NCI-H748 treated with DMSO at 0.1 percent for 48 hours (cell line): ENCODE data around the gene ADAM17.
"Not testable (repeated sequence)": the region's sequence is repeated elsewhere in the genome, so short reads cannot be mapped to it uniquely, and the experiment has no call there.

Source experiments
- DNase-seq: peaks from one replicate; lab custom pipeline; 2025; lab: John Stamatoyannopoulos, UW

Gene ADAM17

GRCh38 chr2:9519250-9519649, 36.4 kb downstream of the ADAM17 start:
- no peak for DNase-seq

- DNase-seq = no peak
Measured at GRCh38 chr2:9518780-9519179, 36.9 kb downstream of the ADAM17 start.

- no peak for DNase-seq
Measured at GRCh38 chr2:9518163-9518562, 37.5 kb downstream of the ADAM17 start.

DNA sequence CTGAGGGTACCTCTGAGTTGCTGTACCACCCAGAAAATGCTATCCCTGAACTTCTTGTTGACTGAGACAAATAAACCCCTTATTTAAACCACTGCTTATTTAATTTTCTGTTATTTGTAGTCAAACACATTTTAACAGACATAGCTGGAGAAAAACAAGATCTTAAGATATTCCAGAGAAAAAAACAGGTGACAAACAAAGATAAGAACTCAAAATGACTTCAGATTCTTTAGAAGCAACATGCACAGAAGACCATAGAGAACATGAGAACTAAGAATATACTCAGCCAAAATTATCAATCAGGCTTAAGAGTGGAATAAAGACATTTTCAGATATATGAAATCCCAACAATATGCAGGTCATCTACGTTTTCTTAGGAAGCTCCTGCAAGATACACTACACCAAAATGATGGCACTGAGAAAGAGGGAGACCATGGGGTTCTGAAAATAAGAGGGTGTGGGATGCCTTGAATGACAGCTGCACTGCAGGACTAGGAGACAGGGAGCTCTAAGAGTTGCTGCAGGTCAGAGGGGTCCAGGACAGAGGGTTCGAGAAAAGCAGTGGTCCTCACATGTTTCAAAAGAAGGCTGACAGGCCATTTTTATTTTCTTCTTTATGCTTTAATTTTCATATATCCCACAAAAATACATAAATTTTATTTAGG, 38.4 kb downstream of the ADAM17 start:
- no peak for DNase-seq

DNA sequence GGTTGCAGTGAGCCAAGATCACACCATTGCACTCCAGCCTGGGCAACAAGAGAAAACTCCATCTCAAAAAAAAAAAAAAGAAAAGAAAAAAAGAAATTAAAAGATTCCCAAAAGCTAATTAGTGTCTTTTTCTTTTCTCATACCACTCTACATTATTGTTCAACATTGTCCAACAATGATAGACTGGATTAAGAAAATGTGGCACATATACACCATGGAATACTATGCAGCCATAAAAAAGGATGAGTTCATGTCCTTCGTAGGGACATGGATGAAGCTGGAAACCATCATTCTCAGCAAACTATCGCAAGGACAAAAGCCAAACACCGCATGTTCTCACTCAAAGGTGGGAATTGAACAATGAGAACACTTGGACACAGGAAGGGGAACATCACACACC, 41.7 kb downstream of the ADAM17 start:
- DNase-seq = not testable (repeated sequence)

DNA sequence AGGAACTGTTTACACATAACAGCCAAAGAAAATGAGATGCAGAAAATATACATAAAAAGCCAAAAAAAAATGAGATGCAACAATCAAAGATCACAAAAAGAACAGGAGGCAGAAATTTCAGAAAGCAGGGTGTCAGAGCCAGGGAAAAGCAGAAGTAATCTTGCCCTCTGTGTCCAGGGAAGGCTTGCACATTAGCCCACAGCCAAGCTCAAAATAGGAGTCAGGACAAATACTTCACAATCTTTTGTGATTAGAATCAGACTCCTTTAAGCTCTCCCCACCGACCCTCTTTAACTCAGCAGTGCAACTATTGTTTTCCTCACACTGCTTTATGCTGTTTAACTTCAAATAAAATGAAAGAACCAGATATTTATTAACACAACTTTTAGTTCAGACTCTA, 46.7 kb downstream of the ADAM17 start:
- no peak for DNase-seq

GRCh38 chr2:9498210-9498609, 57.4 kb downstream of the ADAM17 start:
- no peak for DNase-seq

DNA sequence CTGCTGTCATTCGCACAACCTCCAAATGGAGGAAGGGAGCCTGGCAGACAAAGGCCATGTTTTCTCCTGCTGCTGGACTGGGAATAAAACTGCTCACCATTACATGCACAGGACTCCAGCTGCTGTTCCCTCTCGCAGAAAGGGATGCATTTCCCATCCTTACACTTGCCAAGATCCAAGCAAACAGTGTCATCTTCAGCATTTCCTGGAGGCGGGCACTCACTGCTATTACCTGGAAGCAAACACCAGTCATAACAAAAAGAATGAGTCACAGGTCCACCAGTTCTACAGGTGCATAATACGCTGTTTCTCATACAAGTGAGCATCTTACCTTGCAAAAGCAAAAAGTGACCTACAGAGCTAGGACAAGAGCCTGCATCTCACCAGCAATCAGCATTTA, 58.6 kb downstream of the ADAM17 start:
- DNase-seq = no peak

GRCh38 chr2:9494081-9494480, 61.5 kb downstream of the ADAM17 start:
- DNase-seq = no peak

GRCh38 chr2:9493478-9493877, 62.2 kb downstream of the ADAM17 start:
- no peak for DNase-seq

GRCh38 chr2:9492927-9493326, 62.7 kb downstream of the ADAM17 start:
- DNase-seq = no peak

DNA sequence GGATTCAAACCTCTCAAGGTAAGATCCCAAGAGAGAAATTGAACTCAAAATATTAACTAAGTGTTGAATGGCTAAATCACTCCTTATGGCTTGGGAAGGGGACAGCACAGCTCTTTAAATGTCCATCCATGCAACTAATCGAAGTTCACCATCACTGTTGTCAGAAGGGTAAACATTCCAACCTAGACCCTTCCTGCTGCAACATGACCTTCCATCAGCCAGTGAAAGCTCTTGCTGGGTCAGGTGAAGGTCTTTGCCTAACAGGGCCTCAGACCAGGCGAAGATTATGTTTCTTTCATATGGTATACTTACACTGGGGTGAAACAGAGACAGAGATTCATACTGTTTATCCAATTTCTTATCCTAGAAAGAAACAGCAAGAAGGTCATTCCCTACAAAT, 64.8 kb downstream of the ADAM17 start:
- DNase-seq = no peak

GRCh38 chr2:9488583-9489547, 66.8 kb downstream of the ADAM17 start:
- DNase-seq = no peak

- no peak for DNase-seq
Measured at GRCh38 chr2:9484533-9484932, 71.1 kb downstream of the ADAM17 start.

DNA sequence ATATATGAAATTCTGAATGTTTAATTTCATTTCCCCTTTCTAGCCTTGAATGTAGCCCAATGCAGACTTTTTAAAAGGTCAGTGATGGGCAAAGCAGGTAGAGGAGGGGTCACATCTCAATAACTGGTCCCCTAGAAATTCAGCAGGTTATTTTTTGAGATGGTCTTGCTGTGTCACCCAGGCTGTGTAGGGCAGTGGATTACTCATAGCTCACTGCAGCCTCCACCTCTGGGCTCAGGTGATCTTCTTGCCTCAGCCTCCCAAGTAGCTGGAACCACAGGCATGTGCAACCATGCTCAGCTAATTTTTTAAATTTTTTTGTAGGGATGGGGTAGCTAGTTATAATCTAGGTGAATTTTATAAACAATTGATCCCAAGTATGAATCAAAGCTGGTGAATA, 72.5 kb downstream of the ADAM17 start:
- no peak for DNase-seq

GRCh38 chr2:9480157-9480556, 75.5 kb downstream of the ADAM17 start:
- DNase-seq = no peak

DNA sequence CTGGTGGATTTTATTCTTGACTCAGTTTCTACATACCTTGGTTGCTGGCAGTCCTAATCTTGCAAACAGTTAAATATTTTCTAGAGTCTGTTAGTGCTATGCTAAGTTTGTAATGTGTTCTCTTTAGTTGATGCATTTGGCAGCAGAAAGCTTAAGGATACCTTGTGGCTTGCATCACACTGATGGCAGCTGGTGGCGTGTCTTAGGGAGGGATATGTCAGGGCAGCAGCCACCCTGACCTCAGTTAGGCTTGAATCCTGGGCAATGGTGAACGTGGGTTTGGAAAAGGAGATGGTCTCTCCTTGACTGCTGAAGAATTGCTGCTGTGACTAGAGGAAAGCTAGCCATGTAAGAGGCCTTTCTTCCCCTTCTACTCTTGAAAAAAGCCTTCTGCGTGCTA, 77.1 kb downstream of the ADAM17 start:
- no peak for DNase-seq

DNA sequence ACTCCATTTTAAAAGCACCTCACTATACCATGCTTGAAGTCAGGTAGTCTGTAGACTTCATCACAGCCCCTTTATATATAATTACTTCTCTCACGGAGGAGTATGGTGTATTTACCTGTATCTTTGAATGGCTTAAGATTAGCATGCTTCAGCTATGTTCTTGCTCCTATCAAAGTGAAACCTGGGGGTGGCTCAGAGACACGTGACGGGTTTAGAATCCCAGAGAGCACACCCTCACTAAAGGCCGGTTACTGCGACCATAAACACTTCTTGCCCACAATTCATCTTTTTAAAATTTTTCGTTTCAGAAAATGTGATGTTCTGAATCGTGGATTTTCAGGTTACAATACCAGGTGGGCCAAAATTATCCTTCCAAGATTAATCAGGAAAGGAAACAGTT, 77.7 kb downstream of the ADAM17 start:
- DNase-seq = no peak

DNA sequence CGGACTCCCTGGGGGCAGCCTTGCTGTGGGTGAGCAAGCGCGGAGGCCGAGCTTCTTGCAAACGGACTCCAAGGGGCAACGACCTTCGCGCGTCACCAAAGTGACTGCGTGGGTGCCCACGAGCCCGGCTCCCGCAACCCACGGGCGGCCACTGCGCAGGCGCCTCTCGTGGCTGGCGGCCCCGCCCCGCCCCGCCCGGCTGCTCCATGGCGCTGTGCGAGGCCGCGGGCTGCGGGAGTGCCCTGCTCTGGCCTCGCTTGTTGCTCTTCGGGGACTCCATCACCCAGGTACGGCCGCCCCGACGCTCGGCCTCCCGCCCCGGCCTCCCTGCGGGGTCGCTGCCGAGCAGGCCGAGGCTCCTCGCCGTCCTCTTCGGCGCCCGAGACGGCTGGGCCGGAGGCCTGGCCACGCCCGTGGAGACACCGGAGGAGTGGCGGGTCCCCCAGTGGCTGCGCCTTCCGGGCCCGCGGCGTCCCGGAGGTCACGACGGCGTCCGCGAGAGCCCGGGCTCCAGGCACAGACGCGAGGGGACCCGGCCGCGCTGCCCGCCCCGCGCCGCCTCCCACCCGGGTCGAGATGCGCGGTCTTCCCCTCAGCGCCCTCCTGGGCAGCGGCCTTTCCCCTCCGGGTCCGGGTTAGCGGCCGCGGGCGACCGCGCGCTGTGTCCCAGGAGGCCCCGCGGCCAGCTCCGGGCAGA, 81.1 kb downstream of the ADAM17 start, which contains the start of gene IAH1:
Gene IAH1 (plus strand): TSS at position 191 of the 697 bp plus-strand sequence. CDS start 16 bp downstream, at position 207.
- DNase-seq = no peak

DNA sequence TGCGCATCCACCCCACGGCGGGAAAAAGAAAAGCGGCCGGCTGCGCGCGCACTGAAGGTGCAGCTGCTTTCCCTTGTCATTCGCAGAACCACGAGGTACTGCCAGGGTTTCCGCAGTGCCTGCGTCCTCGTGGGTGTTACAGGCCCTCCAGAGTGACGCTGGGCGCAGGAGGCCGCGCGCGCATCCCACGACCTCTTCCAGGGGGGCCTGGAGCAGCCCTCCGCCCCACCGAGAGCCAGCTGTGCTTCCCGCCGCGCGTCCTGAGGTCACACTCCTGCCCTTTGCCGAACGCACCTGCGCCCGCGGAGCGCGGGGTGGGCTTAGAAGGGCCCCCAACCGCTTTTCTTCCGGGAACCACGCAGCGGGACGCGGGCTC, 81.7 kb downstream of the ADAM17 start:
- DNase-seq = no peak

DNA sequence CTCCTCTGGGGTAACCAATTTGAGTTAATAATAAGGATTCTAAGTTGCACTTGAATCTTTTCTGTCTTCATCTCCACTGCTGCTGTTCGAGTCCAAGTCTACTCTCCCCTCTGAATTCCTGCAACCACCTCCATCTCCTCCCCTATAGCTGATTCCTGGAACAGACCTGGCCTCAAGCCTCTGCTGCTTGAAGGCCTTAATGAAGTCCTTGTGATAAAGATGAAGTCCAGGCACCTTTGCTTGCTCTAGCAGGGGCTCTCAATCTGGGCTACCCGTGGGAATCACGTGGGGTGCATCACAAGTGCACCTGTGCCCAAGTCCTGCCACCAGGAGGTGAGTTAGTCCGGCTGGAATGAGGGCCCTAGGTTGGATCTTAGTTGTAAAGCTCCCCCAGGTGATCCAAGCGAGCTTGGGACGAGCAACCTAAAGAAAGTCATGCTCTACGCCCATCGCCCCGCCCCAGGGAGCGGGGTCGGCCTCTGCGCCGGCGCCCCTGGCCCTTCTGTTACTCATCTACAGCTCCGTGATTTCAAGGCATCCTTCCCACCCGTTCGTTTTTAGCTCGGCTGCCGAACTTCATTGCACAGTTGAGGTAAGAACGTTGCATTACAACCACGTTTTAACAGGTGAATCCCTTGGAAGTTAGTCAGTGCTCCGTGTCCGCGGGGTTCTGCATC, 82.2 kb downstream of the ADAM17 start:
- no peak for DNase-seq

- DNase-seq = no peak
Measured at GRCh38 chr2:9472511-9472910, 83.1 kb downstream of the ADAM17 start.
